ENCODE measurements around the gene ACSL6.
"Not testable (repeated sequence)": the region's sequence is repeated elsewhere in the genome, so short reads cannot be mapped to it uniquely, and the experiment has no call there.

ACSL6 gene

DNA sequence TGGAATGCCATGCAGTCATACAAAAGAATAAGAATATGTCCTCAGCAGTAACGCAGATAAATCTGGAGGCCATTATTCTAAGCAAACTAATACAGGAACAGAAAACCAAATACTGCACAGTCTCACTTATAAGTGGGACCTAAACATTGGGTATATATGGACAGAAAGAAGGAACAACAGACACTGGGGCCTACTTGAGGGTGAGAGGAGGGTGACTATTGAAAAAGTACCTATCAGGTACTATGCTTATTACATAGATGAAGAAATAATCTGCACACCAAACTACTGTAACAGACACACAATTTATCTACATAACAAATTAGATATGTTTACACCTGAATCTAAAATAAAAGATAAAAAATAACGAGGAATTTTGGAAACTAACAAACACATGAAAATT lies 104.8 kb downstream of the ACSL6 start:
- Histone ChIP-seq H3K27me3 (ENCODE audit: control insufficient read depth, insufficient read depth, low read length) (no peaks in the 10 kb centered on the region), H3K36me3 (ENCODE audit: control insufficient read depth, insufficient read depth, low read length) (no peaks in the 10 kb centered on the region), H3K27ac (ENCODE audit: low read depth, low read length) (no peak overlapping the region), H3K9me3 (ENCODE audit: control insufficient read depth, insufficient read depth, low read length) (no peaks in the 10 kb centered on the region), H3K4me1 (ENCODE audit: control insufficient read depth, insufficient read depth, low read length) (no peaks in the 10 kb centered on the region), H3K4me3 (ENCODE audit: low read depth, low read length) (no peak overlapping the region), H3K9ac (ENCODE audit: low read depth, low read length) (no peak overlapping the region)

DNA sequence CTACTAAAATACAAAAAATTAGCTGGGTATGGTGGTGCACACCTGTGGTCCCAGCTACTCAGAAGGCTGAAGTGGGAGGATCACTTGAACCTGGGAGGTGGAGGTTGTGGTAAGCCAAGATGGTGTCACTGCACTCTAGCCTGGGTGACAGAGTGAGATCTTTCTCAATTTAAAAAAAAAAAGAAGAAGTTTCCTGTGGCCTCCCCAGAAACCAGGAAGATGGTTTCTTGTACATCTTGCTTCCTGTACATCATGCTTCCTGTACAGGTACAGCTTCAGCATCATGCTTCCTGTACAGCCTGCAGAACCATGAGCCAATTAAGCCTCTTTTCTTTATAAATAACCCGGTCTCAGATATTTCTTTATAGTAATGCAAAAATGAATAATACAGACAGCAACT lies 109.2 kb downstream of the ACSL6 start:
- H3K36me3 ChIP-seq (ENCODE audit: control insufficient read depth, insufficient read depth, low read length); H3K27me3 ChIP-seq (ENCODE audit: control insufficient read depth, insufficient read depth, low read length); H3K27ac ChIP-seq (ENCODE audit: low read depth, low read length); H3K9me3 ChIP-seq (ENCODE audit: control insufficient read depth, insufficient read depth, low read length); H3K4me3 ChIP-seq (ENCODE audit: low read depth, low read length); H3K4me1 ChIP-seq (ENCODE audit: control insufficient read depth, insufficient read depth, low read length); H3K9ac ChIP-seq (ENCODE audit: low read depth, low read length): not testable (repeated sequence)
